Fibroblast of peridontal ligament (primary cell): ENCODE measurements around the gene RPL39L.
A peak's percentile ranks its signal among the peaks of the same experiment; 100 is the strongest.
"Not testable (repeated sequence)": the region's sequence is repeated elsewhere in the genome, so short reads cannot be mapped to it uniquely, and the experiment has no call there.

ENCODE experiments used
- DNase-seq: peaks from one replicate; pipeline ENCODE4 v3.0.0-alpha.2; 2010; ENCODE audit errors: extremely low read depth

The RPL39L gene

DNA sequence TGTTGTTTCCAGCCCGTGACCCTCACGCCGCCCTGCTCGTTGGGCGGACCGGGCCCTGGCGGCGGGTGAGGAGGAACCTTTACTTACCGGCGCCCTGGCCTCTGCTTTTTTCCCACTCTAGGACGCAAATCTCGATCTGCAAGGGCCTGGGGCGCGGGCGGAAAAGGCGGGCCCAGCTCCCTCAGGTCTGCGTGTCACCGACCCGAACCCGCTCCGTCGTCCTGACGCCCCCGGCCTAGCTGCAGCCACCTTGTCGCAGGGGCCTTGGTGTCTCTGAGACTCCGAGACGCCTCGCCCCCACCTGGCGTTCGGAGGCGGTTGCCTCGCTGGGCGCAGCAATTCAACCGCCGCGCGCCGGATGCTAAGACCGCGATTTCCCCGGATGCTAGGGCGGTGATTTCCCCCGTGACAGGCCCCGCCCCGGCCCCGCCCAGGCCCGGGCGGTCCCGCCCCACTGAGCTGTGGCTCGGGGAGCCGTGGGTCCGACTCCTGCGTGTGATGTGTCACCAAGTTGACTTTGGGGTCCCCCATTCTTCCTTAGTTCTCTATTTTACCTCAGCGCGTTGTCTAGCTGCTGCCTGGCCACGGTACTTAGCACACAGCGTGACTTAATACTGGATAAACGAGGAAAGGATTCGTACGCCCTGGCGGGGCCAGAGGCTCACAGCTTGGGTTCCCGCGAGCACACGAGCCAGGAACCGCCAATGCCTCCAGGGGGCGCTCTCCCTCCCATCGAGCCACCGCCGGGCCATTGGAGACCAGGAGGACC is at the start of gene RPL39L:
Gene RPL39L, minus strand, starts transcription at position 371 of the 769 bp plus-strand sequence. CDS start 18,196 bp downstream, outside the sequence.
- DNase-seq, result peak; percentile 81

DNA sequence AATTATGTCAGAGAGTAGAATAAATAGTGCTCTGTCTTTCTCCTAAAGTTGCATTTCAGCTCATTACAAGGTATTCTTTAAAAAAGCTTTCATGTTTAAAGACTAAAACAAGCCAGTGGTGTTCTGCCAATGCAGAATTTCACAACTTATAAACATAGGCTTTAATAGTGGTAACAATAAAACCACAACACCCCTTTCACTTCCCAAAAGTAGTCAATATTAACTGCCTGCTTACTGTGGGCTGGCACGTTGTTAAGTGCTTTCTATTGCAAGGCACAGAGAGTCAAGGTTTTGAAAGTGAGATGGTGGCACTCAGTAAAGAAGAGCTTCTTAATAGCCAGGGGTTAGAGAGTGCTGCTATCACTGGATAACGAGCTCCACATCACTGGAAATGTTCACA is 49.6 kb upstream of the RPL39L start:
- DNase-seq, result peak; percentile 84

GRCh38 chr3:187186801-187187421 is 47.6 kb upstream of the RPL39L start:
- peak; percentile 91 for DNase-seq

- no peak for DNase-seq
These were observed 47.1 kb upstream of the RPL39L start for GRCh38 chr3:187186375-187186774.

GRCh38 chr3:187185759-187186158 is 46.5 kb upstream of the RPL39L start:
- DNase-seq, result no peak

DNA sequence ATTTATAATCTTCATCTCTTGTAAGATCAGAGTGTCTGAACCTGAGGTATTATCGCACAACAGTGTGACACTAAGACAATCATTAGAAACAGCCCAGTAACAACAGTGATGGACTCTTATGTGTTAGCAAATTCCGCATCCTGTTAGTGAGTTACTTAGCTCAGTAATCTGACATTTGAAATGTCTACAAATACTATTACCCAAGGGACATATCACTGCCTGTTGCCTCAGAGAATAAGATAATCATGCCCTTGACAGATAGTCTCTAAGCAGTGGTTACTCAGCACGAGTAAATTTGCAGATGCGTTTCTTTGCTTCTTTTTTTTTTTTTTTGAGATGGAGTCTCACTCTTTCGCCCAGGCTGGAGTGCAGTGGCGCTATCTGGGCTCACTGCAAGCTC is 44.6 kb upstream of the RPL39L start:
- no peak for DNase-seq

- peak; percentile 40 for DNase-seq
These were observed 44.0 kb upstream of the RPL39L start for GRCh38 chr3:187183210-187183862.

GRCh38 chr3:187181454-187182170 is 42.3 kb upstream of the RPL39L start:
- no peak for DNase-seq

DNA sequence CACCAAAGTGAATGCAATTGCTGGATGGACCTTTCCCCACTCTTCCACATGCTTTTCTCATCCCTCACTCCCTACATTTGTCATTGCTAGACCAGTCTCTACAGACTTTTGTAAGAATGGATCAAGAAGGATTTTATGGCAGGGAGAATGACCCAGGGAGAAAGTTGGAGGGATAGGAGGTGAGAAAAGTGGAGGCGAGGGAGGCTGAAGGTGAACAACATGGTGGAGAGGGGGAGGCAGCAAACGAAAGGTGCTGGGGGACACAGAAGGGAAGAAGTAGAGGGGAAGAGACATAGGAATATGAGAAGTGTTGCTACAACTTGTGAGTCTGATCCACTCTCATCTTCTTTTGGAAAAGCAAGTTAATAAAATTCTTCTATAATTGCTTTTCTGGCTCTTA is 33.6 kb upstream of the RPL39L start:
- DNase-seq, result no peak

DNA sequence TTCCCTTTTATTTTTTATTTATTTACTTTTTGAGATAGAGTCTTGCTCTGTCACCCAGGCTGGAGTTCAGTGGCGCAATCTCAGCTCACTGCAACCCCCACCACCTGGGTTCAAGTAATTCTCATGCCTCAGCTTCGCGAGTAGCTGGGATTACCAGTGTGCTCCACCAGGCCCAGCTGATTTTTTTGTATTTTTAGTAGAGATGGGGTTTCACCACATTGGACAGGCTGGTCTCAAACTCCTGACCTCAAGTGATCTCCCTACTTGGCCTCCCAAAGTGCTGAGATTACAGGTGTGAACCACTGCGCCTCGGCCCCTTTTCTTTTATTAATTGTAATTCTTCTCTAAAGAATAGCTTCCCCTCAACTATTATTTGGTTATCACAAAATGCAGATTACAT is 31.6 kb upstream of the RPL39L start:
- DNase-seq, result not testable (repeated sequence)

DNA sequence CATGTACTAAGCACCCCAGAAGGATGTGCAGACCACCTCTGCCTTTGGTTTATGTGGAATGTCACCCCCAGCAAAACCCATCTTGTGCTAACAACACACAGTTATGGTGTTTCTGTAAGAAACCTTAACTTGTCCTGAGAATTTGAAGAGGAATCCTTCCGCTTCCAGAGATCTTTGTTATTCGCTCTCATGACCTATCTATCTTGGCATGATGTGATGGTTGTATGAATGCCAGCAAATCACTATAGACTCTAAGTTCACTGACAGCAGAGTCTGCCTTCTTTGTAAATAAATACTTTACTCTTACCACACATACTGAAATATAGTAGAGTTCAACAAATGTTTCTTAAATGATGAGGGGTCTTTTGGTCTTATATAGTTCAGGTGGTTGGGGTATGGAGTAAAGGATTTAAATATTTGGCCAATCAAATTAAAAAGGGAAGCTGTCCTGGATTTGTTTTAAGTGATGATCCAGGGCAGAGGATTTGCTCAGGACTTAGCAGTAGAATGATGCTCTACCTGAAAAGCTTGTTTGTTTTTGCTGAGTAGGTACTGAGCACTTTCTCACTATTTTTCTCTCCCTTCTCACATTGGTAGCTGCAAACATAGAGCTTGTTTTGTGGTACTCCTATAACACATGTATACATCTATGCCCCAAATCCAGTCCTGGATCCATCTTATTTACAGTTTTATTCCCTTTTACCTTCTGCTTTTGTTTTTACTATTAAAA is 30.1 kb upstream of the RPL39L start:
- DNase-seq, result no peak

DNA sequence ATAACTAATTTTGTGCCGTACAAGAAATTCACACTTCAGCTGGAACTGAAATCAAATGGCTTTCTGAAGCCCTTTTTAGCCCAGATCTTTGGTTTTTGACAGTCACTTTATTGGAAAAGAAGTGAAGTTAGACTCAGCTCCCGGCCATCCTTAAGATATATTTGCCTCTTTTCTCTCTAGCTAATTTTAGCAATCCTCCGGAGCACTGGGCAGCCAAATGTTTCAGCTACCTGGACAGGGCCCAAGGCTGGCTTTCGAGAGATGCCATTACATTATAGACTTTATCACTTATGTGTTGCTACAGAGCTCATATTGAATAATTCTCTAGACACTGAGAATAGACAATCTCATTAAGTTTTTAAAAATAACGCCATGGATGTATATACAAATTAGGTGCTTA is 28.5 kb upstream of the RPL39L start:
- DNase-seq, result no peak

GRCh38 chr3:187166750-187167149 is 27.5 kb upstream of the RPL39L start:
- DNase-seq, result no peak

DNA sequence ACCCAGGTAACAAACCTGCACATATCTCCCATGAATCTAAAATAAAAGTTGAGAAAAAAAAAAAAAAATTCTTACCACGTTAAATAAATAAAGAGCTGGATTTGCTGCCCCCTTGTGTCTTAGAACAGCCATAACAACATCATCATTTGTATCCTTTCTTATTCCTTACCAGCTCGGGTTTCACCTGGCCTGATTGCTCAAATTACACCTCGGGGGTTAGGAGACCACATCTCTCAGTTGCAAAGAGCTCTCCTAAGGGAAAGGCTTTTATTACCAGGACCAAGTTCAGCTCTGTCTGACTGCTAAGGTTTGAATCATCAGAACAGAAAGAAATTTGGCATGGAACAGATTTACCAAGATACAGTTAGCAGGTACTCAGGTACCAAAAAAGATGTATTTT is 25.8 kb upstream of the RPL39L start:
- peak; percentile 73 for DNase-seq

DNA sequence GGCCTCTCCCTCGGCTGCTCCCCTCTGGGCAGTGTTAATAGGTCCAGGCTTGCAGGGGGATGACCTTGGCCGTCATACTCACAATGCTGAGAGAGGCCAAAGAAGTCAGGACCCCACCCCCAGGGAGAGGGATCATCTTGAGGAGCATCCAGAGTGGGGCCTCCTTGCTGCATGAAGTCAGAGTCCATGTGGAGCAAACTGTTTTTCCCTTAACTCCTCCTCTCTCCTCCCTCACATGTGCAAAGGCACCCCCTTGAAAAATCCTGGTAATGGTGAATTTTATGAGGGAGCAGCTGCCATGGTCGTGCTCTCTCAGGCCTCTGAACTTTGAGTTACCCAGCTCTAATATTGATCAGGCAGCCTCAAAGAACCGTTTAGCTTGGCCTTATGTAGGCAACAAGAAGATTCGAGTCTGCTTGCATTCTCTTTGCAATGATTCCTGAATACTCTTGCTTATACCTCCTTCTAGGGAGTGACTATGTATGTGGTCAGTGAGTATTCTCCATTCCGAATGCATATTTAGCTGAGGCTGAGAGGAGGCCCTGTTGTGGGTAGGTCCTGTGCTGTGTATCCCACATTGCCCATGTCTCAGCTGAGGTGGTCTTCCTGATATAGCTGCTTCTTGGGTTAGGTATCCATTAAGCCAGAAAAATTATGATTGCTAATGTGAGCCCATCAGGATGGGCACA is 23.1 kb upstream of the RPL39L start:
- no peak for DNase-seq

DNA sequence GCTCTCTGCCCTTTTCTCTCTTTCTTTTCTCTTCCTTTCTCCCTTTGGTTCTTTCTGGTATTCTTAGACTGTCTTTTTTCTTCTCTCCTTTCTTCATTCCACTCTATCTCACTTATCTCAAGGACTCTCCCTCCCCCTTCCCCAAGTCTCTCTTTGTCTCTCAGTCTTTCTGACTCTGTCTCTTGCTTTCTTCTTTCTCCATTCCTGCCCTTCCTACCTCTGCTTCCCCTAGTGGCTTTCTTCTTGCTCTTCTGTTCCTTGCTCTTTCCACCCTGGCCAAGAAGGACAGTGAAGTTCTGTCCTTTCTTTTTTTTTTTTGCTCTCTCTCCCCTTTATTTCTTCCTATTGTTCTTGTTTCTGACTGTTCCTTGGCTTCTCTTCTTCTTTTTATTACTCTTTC is 22.3 kb upstream of the RPL39L start:
- DNase-seq, result no peak

- DNase-seq, result no peak
These were observed 11.3 kb upstream of the RPL39L start for GRCh38 chr3:187150599-187150998.

- no peak for DNase-seq
These were observed 10.9 kb upstream of the RPL39L start for GRCh38 chr3:187150186-187150585.

GRCh38 chr3:187146389-187146788 is 7.1 kb upstream of the RPL39L start:
- no peak for DNase-seq

- no peak for DNase-seq
These were observed 6.0 kb upstream of the RPL39L start for GRCh38 chr3:187145149-187145895.
